GM21825 (cell line): ENCODE measurements around the gene FBXO36.
"Not testable (repeated sequence)": the region's sequence is repeated elsewhere in the genome, so short reads cannot be mapped to it uniquely, and the experiment has no call there.

Experiments
- ATAC-seq: cut with Tn5 transposase; IDR thresholded peaks from one replicate; pipeline ENCODE4 v1.9.1; 2021; ENCODE audit warnings: mild to moderate bottlenecking, moderate library complexity; ENCODE audit not compliant: unreplicated experiment

FBXO36 gene, protein sequence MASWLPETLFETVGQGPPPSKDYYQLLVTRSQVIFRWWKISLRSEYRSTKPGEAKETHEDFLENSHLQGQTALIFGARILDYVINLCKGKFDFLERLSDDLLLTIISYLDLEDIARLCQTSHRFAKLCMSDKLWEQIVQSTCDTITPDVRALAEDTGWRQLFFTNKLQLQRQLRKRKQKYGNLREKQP

GRCh38 chr2:229922449-229923386, at the start of gene FBXO36:
Gene FBXO36, plus strand, starts transcription at chr2:229922503. Its CDS starts 11 bp downstream, at chr2:229922514.
- ATAC-seq = peak; percentile 60

DNA sequence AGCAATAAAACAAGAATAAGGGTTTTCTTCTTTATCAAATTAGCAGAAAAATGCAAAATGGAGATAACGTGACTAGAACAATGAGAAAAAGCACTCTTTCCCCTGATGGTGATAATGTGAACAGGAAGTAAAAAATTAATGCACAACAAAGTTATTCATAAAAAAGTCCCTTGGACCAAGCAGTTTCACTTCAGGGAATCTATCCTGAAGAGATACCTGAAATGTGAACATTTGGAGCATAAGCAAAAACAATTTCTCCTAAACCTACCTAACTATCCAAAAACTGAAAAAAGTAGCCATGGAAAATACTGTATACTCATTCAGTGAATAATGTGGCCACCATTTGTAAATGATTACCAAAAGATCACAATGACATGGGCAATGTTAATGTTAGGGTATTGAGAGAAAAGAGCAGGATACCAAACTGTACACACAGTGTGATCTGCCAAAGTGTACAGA, 49.2 kb upstream of the FBXO36 start:
- ATAC-seq = peak; percentile 87

DNA sequence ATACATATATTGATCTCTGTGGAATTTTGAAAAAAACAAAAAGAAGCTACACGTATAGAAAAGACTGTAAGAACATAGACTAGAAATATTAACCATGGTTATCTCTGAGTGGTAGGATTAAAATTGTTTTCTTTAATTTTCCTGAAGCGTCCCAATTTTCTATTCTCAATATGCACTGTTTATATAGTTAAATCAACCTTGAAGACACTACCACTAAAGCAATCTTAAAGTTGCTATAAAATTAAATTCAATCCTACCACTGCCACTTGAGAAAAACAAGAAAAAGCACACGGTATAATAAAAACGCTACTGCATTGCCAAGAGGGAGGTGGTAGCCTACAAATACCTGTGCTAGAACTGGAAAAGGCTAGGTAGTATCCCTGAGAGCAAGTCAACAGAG, 47.7 kb upstream of the FBXO36 start:
- no peak for ATAC-seq

DNA sequence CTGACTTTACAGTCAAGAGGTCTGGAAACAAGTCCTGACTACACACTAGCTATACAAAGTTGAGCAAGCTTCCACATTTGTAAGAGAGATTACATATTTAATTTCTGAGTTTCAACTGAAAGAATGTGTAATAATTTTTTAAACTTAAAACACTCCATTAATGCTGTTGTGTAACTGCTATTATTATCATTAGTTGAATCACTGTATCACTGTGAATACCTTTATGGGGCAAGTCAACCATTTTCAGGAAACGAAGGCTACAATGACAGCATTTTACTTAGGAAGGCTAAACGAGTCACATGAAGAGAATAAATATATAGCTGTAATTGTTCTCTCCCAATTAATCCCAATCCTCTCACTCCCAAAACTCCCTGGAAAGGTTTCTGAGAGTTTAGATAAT, 46.8 kb upstream of the FBXO36 start:
- ATAC-seq = no peak

DNA sequence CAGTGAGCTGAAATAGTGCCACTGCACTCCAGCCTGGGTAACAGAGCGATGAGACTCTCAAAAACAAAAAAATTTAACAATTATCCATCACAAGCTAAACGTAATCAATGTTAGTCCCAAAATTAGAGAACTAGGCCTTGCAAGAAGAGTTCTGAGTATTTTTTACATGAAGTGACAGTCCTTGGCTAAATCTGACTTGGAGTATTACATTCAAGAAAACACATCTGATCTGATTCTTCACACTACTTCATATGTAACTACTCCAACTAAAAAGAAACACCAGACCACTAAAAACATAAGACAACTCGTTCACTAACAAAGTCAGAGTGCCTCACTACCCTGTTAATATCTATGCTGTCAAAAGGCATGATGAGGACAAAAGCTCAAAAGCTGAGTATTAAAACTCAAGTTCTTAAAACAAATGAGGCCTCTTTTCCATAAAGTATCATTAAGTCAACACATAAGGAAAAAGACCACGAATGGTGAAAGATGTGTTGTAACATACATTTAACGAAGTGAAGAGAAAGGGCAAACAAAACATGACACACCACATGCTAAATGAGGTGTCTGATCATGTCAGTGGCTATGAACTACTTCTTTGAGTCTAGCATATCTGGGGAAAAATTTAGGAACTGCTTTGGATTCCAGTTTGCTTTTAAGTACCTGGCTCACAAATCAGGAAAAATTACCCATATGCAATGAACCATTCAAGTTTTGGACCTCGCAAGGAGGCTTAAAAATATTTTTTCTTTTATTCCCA, 42.9 kb upstream of the FBXO36 start:
- no peak for ATAC-seq

GRCh38 chr2:229880892-229881586, 41.3 kb upstream of the FBXO36 start:
- no peak for ATAC-seq

DNA sequence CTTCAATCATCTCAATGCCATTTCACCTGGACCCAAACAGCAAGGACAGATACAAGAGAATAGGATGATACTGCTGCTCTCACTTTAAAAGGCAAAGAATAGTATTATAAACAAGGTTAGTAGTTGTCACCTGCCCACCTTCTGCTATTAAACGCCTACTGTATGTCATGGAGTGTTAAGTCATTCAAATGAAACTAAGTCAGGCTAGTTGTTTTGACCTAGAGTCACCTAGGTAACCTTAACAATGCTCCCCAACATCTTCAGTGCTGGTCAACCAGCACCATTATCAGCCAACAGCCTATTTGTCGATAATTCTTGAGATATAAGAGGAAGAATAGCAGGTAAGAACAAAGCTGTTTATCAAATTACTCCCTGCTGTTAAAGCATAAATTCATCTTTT, 39.7 kb upstream of the FBXO36 start:
- no peak for ATAC-seq

DNA sequence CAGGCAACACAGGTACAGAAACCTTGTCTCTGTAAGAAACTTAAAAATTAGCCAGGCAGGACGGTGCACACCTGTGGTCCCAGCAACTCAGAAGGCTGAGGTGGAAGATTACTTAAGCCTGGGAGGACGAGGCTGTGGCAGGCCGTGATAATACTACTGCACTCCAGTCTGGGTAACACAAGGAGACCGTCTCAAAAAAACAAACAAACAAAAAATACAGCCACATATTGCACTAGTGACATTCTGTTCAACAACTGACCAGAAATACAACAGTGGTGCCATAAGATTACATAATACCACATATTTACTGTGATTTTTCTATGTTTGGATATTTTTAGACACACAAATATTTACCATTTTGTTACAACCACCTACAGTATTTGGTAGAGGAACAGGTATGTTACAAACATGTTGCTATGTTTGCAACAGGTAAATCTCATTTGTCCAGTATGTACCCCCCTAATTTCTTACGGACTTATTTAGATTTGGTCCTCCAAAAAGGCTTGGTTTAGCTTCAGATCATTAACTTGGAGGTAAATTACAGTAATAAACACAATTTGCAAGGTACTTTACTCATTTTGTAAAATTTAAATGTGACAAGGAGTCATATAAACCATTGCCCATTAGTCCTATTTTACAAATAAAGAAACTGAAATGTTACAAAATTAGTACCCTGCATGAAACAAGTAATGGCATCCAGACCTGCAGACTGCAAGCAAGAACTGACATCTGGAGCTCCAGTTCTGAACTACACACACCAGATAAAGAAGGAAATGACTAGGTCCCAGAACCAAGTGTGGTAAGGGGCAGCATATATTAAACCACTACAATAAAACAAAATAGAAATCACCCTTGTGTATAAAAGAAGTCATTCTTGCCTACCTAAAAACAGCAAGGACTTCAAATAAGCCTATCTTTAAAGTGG, 37.3 kb upstream of the FBXO36 start:
- peak; percentile 67 for ATAC-seq

DNA sequence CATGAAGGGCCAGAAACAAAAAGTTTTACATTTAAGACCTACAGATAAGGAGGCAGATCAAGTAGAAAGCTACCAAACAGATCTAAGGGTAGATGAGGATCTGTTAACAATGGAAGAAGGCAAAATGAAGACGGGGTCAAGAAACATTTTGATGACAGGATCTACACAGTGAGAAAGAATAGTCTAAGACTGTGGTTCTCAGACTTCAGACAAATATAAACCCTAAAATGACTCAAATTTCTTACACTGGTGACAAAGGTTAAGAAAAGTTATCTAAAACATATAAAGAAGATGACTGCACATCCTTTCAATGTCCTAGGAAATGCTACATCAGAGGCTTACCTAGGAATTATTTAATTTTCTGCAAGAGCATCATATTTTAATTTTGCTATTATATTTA, 34.9 kb upstream of the FBXO36 start:
- ATAC-seq = no peak

- no peak for ATAC-seq
Observed at GRCh38 chr2:229888031-229888430, 34.3 kb upstream of the FBXO36 start.

GRCh38 chr2:229889023-229889422, 33.3 kb upstream of the FBXO36 start:
- ATAC-seq = no peak

GRCh38 chr2:229896857-229897256, 25.4 kb upstream of the FBXO36 start:
- no peak for ATAC-seq

DNA sequence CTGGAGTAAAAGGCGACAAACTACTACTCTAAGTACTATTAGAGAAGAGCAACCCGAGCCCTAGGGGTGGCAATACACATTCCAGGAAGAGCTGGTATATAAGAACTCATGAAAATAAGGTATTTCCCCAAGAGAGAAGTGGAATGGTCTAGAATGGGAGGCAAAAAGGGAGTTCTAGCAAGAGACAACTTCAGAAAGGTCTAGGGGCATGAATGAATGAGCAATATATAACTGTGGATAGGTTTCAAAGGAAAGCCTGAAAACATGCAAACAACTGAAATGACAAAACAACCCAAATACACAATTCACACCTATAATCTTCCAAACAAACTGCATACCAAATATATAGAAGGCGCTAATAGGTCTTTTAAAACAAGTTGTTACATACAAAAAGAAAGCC, 22.7 kb upstream of the FBXO36 start:
- ATAC-seq = no peak

DNA sequence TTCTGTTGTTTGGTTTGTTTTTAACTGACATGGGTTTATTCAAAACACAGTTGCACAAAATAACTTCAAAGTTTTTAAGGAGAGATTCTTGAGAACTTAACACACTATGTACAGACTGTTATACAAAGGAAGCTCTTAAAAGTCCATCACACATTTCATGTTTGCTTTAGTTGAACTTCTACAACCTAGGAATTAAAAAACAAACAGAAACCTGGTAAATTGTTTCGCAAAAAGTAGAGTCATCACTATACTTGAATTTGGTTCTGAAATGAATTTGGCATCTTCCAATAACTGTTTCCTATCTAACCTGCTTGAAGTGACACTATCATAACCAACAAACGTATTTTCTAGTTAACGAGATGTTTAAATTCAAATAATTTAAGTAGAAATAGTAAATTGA, 22.3 kb upstream of the FBXO36 start:
- no peak for ATAC-seq

GRCh38 chr2:229900514-229900913, 21.8 kb upstream of the FBXO36 start:
- ATAC-seq = not testable (repeated sequence)

DNA sequence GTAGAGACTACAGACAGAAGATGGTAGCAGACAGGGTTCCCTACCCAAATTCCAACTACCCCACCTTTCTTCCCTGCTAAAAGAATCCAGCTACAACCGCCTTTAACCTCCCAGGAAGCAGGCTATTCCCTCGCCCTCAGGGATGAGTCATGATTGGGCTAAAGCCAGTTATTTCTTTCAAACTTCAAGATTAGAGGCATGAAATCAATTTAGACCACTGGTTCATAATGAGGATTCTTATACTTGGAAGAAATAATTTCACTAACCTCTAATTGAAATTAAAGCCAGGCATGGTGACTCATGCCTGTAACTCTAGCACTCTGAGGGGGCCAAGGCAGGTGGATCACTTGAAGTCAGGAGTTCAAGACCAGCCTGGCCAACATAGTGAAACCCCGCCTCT, 20.5 kb upstream of the FBXO36 start:
- no peak for ATAC-seq

DNA sequence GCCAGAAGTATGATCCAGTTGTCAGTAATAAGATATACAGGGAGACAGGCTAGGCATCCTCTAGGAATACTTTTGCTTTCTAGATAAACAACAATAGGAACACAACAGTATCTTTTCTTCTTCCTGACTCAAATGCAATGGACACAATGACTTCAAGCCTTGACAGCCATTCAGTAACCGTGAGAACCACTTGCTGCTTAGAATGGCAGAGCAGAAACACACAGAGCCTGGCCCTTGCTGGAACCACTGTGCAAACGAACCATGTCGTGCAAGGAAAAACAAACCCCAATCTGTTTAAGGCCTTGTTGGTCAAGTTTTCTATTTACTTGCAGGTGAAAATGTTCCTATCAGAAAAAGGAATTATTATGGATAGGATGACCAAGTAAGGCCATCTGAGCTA, 19.3 kb upstream of the FBXO36 start:
- no peak for ATAC-seq

DNA sequence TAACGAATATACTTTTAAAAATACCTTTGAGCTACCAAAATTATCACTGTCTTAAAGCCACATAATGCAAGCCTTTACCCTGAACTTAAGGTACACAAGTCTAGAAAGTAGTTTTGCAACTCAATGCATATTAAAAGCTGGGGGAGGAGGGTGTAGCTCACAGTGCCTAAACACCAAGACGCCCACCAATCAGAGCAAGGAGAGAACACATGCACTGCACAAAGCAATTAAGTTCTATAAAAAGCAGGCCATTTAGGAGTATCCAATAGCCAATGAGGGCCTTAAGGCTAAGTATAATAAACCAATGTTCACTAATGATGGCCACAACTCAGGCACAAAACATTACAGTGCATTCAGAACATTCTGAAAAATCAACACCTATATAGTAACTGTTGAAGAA, 16.7 kb upstream of the FBXO36 start:
- no peak for ATAC-seq

DNA sequence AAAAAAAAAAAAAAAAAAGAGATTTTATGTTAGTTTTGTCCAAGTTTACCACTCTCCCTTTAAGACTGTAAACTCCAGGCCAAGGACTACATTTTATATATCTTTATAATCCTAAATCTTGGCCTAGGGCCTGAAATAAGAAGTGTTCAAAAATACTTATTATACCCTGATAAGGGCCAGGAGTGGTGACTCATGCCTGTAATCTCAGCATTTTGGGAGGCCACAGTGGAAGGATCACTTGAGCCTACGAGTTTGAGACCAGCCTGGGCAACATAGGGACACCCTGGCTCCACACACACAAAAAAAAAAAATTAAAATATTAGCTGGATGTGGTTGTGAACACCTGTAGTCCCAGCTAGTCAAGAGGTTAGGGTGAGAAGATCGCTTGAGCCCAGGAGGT, 13.2 kb upstream of the FBXO36 start:
- no peak for ATAC-seq
